ENCODE results near the gene EFHC1. TPM values are rescaled to one million over a fixed set of nuclear protein-coding genes. Genes with fewer than 3 reads are reported as not detected.

Gene EFHC1
- total RNA-seq, 2 experiments from 2014 or later = 3.4 to 4.8 TPM

DNA sequence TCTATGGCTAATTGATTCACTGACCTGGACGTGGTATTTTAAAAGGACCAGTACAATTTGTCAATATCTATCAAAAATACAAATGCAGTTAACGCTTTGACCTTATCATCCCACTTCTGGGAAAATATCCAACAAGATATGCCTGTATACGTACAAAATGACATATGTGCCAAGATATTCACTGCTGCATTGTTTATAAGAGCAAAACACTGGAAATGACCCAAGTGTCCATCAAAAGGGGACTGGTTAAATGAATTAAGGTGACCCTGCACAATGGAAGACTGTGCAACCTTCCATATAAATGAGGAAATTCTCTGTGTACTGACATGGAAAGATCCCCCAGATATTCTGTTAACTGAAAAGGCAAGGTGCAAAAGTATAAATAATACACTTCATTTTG, 142.8 kb downstream of the EFHC1 start:
- TF ChIP-seq, protein P1, sequence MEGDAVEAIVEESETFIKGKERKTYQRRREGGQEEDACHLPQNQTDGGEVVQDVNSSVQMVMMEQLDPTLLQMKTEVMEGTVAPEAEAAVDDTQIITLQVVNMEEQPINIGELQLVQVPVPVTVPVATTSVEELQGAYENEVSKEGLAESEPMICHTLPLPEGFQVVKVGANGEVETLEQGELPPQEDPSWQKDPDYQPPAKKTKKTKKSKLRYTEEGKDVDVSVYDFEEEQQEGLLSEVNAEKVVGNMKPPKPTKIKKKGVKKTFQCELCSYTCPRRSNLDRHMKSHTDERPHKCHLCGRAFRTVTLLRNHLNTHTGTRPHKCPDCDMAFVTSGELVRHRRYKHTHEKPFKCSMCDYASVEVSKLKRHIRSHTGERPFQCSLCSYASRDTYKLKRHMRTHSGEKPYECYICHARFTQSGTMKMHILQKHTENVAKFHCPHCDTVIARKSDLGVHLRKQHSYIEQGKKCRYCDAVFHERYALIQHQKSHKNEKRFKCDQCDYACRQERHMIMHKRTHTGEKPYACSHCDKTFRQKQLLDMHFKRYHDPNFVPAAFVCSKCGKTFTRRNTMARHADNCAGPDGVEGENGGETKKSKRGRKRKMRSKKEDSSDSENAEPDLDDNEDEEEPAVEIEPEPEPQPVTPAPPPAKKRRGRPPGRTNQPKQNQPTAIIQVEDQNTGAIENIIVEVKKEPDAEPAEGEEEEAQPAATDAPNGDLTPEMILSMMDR (IDR thresholded peaks at IDR 0.05) = no peak
- H3K4me3 ChIP-seq (ENCODE audit: low read length) = no peak overlapping the region
- ATAC-seq (ENCODE audit: poor library complexity) = no peak
- Mint-ChIP-seq H3K4me3 (no peak overlapping the region), H3K27ac (no peak overlapping the region), H3K9me3 (no peaks in the 10 kb centered on the region), H3K36me3 (ENCODE audit: low read depth) (peaks cover 12% of the 10 kb centered on the region), H3K4me1 (ENCODE audit: low read depth) (peaks cover 66% of the 10 kb centered on the region), H3K27me3 (no peaks in the 10 kb centered on the region)
- H3K27me3 ChIP-seq (ENCODE audit: control insufficient read depth in 1 of 2, insufficient read depth in 2 of 2, low read length in 2 of 2) = no peaks in the 10 kb centered on the region
- no peaks in the 10 kb centered on the region for H3K9me3 ChIP-seq (ENCODE audit: control insufficient read depth in 1 of 2, insufficient read depth in 1 of 2, low read length in 2 of 2)
- H3K36me3 ChIP-seq (ENCODE audit: insufficient read depth, low read length) = peaks cover under 1% of the 10 kb centered on the region
- intact Hi-C loops (cut with DNase I, micrococcal nuclease) = no loop called here
- no peak for DNase-seq
- H3K27ac ChIP-seq (ENCODE audit: low read depth in 1 of 2, low read length in 2 of 2) = no peak overlapping the region
- ChIA-PET POLR2A (interaction anchor here (1.5 kb wide), 1 partner anchor 13 kb away, joined by 4 read pairs; no protein-coding TSS in a partner anchor), CTCF (no interaction called here)
- peaks cover 11% of the 10 kb centered on the region for H3K4me1 ChIP-seq (ENCODE audit: insufficient read depth, low read length)

DNA sequence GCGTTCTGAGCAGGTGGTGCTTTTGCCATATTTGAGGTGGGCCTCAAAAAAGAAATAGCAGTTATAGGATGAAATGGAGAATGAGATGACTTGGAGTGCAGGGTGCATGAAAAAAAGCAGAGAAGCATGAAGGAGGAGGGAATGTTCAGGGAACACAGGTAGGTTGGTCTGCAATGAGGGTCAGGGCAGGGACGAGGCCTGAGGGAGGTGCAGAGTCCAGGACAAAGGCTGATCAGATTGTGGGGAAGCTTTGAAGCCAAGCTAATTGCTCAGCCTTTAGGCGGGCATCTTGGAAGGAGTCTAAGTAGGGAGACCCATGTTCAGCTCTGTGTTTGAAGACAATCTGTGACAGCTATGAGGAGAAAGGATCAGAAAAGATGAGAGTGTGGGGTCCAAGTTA, 144.7 kb downstream of the EFHC1 start:
- H3K27me3 Mint-ChIP-seq = no peaks in the 10 kb centered on the region
- H3K36me3 ChIP-seq (ENCODE audit: insufficient read depth, low read length) = peaks cover 2% of the 10 kb centered on the region
- TF ChIP-seq, protein P1 (IDR thresholded peaks at IDR 0.05) = no peak
- no peak overlapping the region for H3K4me3 ChIP-seq (ENCODE audit: low read length)
- no peak overlapping the region for H3K27ac ChIP-seq (ENCODE audit: low read depth in 1 of 2, low read length in 2 of 2)
- peaks cover 12% of the 10 kb centered on the region for H3K36me3 Mint-ChIP-seq (ENCODE audit: low read depth)
- CTCF ChIA-PET = no interaction called here
- POLR2A ChIA-PET = no interaction called here
- H3K9me3 Mint-ChIP-seq = no peaks in the 10 kb centered on the region
- H3K9me3 ChIP-seq (ENCODE audit: control insufficient read depth in 1 of 2, insufficient read depth in 1 of 2, low read length in 2 of 2) = no peaks in the 10 kb centered on the region
- no peak overlapping the region for H3K27ac Mint-ChIP-seq
- H3K4me1 ChIP-seq (ENCODE audit: insufficient read depth, low read length) = peaks cover 11% of the 10 kb centered on the region
- ATAC-seq (ENCODE audit: poor library complexity) (no peak), DNase-seq (no peak)
- H3K4me1 Mint-ChIP-seq (ENCODE audit: low read depth) = peaks cover 75% of the 10 kb centered on the region
- no peaks in the 10 kb centered on the region for H3K27me3 ChIP-seq (ENCODE audit: control insufficient read depth in 1 of 2, insufficient read depth in 2 of 2, low read length in 2 of 2)
- intact Hi-C loops (cut with DNase I, micrococcal nuclease) = no loop called here
- H3K4me3 Mint-ChIP-seq = no peak overlapping the region

DNA sequence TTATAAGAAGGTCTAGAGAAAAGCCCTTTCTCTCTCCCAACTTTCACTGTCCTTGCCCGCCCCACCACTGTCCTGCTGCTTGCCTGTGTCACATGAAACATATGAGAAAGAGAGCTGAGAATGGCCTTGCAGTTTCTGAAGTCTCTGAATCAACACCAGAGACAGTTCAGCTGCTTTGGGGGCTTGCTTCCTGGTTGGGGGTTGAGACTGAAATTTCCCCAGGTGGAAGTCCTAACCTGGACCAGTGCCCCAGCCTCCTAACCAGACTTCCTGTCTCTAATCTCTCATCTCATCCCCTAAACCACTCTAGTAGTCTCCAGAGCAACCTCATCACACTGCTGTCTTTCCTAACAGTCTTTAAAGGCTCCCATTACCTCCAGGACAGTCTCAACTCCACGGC, 146.1 kb downstream of the EFHC1 start:
- intact Hi-C loops (cut with DNase I, micrococcal nuclease) = no loop called here
- Mint-ChIP-seq H3K4me3 (no peak overlapping the region), H3K4me1 (ENCODE audit: low read depth) (peaks cover 75% of the 10 kb centered on the region), H3K27me3 (no peaks in the 10 kb centered on the region), H3K36me3 (ENCODE audit: low read depth) (peaks cover 12% of the 10 kb centered on the region), H3K27ac (no peak overlapping the region), H3K9me3 (no peaks in the 10 kb centered on the region)
- Histone ChIP-seq H3K36me3 (ENCODE audit: insufficient read depth, low read length) (peaks cover 2% of the 10 kb centered on the region), H3K9me3 (ENCODE audit: control insufficient read depth in 1 of 2, insufficient read depth in 1 of 2, low read length in 2 of 2) (no peaks in the 10 kb centered on the region), H3K27ac (ENCODE audit: low read depth in 1 of 2, low read length in 2 of 2) (no peak overlapping the region), H3K27me3 (ENCODE audit: control insufficient read depth in 1 of 2, insufficient read depth in 2 of 2, low read length in 2 of 2) (no peaks in the 10 kb centered on the region), H3K4me1 (ENCODE audit: insufficient read depth, low read length) (peaks cover 14% of the 10 kb centered on the region), H3K4me3 (ENCODE audit: low read length) (no peak overlapping the region)
- TF ChIP-seq, protein P1 (IDR thresholded peaks at IDR 0.05) = no peak
- ATAC-seq (ENCODE audit: poor library complexity) (no peak), DNase-seq (no peak)
- ChIA-PET POLR2A (interaction anchor here (1.9 kb wide), 1 partner anchor 10 kb away, joined by 10 read pairs; the partner anchor contains the start of gene TRAM2), CTCF (interaction anchor here (1.4 kb wide), 1 partner anchor 9 kb away, joined by 4 read pairs; no protein-coding TSS in a partner anchor)
